Fibroblast of skin of abdomen (primary cell): ENCODE results near the gene UBE2K.
A peak's percentile ranks its signal among the peaks of the same experiment; 100 is the strongest.
"Not testable (repeated sequence)": the region's sequence is repeated elsewhere in the genome, so short reads cannot be mapped to it uniquely, and the experiment has no call there.

Experiments
- DNase-seq: peaks from one replicate; pipeline ENCODE4 v3.0.0-alpha.2; 2013

UBE2K gene

DNA sequence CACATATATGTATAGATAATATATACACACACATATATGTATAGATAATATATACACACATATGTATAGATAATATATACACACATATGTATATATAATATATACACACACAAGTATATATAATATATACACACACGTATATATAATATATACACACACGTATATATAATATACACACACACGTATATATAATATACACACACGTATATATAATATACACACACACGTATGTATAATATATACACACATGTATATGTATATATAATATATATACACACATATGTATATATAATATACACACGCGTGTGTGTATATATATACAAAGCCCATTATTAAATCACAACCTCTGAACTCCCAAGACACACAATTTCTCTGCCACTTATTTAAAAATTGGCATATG, 8.0 kb upstream of the UBE2K start:
- no peak for DNase-seq

- peak; percentile 16 for DNase-seq
These were observed 581 bp downstream of the UBE2K start for GRCh38 chr4:39698424-39699009.

- peak; percentile 9 for DNase-seq
These were observed 1.9 kb downstream of the UBE2K start for GRCh38 chr4:39699687-39700409.

GRCh38 chr4:39700554-39700953, 2.6 kb downstream of the UBE2K start:
- no peak for DNase-seq

- DNase-seq = no peak
These were observed 4.8 kb downstream of the UBE2K start for GRCh38 chr4:39702716-39703115.

DNA sequence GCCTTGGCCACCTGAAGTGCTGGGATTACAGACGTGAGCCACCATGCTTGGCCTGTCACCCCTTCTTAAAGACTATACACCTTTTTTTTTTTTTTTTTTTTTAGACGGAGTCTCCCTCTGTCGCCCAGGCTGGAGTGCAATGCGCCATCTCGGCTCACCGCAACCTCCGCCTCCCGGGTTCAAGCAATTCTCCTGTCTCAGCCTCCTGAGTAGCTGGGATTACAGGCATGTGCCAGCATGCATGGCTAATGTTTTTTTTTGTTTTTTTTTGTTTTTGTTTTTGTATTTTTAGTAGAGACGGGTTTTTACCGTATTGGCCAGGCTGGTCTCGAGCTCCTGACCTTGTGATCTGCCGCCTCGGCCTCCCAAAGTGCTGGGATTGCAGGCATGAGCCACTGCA, 6.9 kb downstream of the UBE2K start:
- DNase-seq = not testable (repeated sequence)

- peak; percentile 80 for DNase-seq
These were observed 8.4 kb downstream of the UBE2K start for GRCh38 chr4:39706334-39706733.

- peak; percentile 14 for DNase-seq
These were observed 9.0 kb downstream of the UBE2K start for GRCh38 chr4:39706741-39707511.

DNA sequence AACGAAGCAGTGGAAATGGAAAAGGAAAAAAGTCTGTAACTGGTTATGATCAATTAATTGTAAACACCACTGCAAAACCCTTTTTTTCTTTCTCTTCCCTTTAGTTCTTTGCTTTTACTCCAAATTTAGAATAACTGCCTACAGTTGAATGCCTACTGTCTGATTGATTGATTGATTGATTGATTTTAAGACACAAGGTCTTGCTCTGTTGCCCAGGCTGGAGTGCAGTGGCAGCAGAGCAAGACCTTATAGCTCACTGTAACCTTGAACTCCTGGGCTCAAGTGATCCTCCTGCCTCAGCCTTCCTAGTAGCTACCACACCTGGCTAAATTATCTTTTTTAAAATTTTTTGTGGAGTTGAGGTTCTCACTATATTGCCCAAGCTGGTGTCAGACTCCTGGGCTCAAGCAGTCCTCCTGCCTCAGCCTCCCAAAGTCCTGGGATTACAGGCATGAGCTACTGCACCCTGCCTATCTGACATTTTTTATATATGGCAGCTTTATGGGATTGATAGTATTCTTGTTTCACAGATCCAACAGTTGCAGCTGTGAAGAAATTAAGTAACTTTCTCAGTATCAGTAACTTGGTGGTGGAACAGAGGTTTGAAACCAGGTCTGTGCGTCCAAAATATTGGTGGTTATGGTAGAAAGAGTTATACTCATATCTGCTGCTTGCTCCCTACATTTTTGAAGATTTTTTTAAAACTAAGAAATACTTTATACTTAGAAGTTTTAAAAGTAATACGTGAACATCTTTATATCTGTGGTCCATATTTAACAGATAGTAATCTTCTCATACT, 12.4 kb downstream of the UBE2K start:
- DNase-seq = no peak

DNA sequence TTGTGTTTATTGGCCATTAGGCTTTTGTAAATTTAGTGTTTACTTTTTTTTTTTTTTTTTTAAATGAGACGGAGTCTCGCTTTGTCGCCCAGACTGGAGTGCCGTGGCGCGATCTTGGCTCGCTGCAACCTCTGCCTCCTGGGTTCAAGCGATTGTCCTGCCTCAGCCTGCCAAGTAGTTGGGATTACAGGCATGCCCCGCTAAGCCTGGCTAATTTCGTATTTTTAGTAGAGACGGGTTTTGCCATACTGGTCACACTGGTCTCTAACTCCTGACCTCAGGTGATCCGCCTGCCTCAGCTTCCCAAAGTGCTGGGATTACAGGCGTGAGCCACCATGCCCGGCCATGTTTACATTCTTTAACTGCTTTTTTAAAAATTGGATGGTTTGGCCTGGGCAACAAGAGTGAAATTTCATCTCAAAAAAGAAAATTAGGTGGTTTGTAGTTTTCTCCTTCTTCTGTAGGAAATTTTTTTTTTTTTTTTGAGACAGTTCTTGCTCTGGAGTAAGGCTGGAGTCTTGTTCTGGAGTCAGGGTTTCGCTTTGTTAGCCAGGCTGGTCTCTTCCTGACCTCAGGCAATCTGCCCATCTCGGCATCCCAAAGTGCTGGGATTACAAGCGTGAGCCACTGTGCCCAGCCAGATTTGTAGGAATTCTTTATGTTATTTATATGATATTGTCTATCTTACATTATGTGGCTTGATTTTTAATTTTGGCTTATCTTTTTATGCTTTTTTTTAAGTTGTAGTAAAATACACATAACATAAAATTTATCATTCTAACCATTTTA, 15.1 kb downstream of the UBE2K start:
- no peak for DNase-seq

DNA sequence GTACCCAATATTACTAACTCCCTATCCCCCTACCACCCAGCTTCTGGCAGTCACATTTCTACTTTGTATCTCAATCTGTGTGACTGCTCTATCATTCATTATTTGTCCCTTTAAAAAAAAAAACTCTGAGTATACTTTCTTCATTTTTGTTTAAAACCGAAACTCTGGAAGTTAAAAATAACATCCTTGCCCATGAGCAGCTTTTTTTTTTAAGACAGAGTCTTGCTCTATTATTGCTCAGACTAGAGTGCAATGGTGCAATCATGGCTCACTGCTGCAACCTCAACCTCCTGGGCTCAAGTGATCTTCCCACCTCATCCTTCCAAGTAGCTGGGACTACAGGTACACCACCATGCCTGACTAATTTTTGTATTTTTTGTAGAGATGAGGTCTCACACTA, 15.8 kb downstream of the UBE2K start:
- peak; percentile 35 for DNase-seq

- no peak for DNase-seq
These were observed 16.2 kb downstream of the UBE2K start for GRCh38 chr4:39714166-39714565.

DNA sequence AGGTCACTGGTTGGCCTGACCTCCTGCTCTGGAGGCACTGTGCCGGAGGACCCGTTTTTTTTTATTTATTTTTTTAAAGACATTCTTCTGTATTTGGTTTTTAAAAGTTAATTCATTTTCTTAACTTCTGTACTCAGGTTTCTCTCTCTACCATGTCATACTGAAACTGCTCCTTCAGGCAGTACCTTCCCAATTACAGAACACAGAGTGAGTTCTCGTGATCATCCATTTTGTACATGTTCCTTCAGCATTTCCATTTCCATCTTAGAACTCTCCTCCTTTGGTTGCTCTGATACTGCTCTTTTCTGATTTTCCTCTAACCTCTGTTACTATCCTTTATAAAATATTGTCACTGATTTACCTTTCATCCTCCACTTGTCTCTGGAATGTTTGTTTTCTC, 17.9 kb downstream of the UBE2K start:
- no peak for DNase-seq

DNA sequence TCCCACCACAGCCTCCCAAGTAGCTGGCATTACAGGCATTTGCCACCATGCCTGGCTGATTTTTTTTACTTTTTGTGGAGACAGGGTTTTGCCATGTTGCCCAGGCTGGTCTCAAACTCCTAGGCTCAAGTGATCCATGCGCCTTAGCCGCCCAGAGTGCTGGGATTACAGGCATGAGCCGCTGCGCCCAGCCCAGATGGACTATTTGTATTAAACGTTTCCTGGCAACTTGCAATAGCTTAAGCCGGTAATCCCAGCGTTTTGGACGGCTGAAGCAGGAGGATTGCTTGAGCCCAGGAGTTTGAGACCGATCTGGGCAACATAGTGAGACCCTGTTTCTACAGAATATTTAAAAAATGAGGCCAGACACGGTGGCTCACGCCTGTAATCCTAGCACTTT, 18.4 kb downstream of the UBE2K start:
- no peak for DNase-seq

DNA sequence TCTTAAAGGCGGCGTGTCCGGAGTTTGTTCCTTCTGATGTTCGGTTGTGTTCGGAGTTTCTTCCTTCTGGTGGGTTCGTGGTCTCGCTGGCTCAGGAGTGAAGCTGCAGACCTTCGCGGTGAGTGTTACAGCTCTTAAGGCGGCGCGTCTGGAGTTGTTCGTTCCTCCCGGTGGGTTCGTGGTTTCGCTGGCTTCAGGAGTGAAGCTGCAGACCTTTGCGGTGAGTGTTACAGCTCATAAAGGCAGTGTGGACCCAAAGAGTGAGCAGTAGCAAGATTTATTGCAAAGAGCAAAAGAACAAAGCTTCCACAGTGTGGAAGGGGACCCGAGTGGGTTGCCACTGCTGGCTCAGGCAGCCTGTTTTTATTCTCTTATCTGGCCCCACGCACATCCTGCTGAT, 19.8 kb downstream of the UBE2K start:
- not testable (repeated sequence) for DNase-seq

DNA sequence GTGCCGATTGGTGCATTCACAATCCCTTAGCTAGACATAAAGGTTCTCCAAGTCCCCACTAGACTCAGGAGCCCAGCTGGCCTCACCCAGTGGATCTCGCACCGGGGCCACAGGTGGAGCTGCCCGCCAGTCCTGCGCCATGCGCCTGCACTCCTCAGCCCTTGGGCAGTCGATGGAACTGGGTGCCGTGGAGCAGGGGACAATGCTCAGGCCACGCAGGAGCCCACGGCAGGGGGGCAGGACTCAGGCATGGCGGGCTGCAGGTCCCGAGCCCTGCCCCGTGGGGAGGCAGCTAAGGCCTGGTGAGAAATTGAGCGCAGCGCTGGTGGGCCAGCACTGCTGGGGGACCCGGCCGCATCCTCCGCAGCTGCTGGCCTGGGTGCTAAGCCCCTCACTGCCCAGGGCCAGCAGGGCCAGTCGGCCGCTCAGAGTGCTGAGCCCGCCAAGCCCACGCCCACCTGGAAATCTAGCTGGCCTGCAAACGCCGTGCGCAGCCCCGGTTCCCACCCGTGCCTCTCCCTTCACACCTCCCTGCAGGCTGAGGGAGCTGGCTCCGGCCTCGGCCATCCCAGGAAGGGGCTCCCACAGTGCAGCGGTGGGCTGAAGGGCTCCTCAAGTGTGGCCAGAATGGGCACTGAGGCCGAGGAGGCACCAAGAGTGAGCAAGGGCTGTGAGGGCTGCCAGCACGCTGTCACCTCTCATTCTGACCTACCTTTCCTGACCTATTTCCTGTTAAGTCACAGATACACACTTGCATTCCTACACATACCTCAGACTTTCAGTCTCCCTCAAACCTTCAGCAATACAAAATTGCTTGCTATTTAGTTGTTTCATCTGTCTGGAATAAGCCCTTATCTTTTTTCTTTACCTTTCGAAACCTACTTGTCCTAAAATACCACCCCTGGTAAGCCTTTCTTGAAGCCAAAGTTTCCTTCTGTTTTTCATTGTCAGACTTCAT, 20.7 kb downstream of the UBE2K start:
- no peak for DNase-seq

DNA sequence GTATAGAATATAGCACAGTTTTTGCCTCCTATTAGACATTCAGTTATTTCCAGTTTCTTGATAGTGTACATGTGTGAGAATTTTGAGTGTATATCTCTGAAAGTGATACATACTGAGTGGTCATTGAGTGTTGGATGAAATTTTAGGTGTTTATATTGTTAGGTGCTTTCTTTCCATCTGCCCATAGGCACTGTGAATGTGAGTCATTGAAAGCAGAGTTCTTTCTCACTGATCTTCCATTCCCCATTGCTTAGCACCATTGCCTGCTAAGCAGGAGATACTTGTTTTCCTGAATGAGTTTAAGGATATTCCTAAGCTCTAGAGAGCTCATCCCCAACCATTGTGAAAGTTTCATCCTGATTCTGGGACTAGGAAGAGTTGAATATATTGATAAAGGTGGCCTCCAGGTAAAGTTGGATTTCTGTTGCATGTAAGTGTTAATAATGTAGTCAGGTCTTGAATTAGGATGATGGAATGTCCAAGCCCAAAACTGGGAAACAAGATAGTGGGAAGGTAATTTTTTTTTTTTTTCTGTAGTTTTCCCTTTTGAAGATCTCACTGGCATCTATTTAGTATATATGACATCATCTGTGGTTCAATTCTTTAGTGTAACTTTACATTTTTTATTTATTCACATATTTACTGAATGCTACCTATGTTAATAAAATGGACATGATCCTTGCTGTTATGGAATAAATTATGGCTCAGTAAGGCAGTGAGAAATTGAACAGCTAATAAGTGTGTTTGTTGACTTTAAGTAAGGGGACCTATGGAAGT, 22.1 kb downstream of the UBE2K start:
- DNase-seq = no peak

- not testable (repeated sequence) for DNase-seq
These were observed 23.3 kb downstream of the UBE2K start for GRCh38 chr4:39721273-39721672.

GRCh38 chr4:39721788-39722187, 23.9 kb downstream of the UBE2K start:
- no peak for DNase-seq

- peak; percentile 46 for DNase-seq
These were observed 31.6 kb downstream of the UBE2K start for GRCh38 chr4:39729557-39729956.
